Pons (tissue), 1 donor: ENCODE measurements around the gene ERH.

Experiments
- DNase-seq: peaks from one replicate; pipeline ENCODE4 v3.0.0-alpha.2; 2016; ENCODE audit warnings: low spot score

ERH gene

GRCh38 chr14:69355607-69356281, 42.4 kb downstream of the ERH start:
- DNase-seq: no peak

DNA sequence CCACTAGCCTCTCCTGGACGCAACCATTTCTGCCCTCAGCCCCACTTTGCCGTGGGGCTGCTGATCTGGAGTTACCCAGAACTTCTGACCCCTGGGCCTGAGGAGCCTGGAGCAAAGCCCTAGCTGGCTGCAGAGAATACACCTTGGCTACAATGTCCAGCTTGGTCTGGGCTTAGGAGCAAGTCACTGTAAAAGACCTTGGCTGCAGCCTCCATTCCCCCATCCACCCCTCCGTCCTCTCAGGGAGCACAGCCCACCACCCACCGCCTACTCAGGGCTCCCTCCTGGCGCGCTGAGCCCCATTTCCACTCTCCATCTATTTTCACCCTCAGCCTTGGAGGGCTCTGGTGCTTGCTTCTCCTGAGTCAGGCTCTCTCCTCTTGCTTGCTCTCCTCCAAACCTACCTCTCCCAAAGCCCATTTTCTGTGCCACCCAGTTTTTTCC, 42.9 kb downstream of the ERH start:
- DNase-seq: no peak

GRCh38 chr14:69354383-69355153, 43.5 kb downstream of the ERH start:
- DNase-seq: no peak

GRCh38 chr14:69353168-69353567, 44.9 kb downstream of the ERH start:
- no peak for DNase-seq

- no peak for DNase-seq
These were observed 46.2 kb downstream of the ERH start for GRCh38 chr14:69351911-69352310.

- DNase-seq: no peak
These were observed 46.7 kb downstream of the ERH start for GRCh38 chr14:69351385-69351784.

DNA sequence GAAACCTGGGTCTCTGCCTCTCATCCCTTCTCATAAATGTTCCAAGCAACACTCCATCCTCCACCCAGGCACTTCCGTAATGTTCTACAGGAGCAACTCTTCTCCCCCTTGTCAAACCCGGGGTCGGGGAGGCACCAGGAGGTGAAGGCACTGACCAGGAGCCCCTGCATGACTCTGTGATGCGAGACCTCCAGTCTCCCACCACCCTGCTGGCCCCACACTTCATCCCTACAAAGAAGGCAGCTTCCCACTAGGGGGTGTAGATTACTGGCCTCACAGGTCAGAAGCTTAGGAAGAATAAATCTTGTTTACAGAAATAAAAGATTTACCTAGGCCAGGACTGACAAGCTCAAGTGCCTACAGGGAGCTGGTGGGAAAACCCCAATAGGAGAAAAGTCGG, 47.2 kb downstream of the ERH start:
- DNase-seq: no peak

GRCh38 chr14:69349091-69349777, 48.9 kb downstream of the ERH start:
- DNase-seq: no peak

DNA sequence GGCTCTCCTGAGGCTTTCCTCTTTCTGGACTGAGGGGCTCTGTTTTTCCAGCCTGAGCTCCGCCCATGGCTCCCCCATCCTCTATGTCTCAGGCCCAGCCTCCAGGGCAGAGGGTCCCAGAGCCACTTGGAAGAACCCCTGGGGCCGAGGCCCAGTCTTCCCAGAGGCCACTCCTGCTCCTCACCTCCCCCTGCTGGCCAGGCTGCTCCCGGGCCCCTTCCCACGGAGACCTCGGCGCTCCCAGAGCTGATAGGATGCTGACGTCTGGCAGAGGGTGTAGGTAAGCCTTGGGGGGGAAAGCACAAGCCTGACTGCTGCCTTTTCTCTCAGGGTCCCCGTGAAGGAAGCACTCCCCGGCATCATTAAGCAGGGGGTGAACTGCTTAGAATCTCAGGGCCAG, 51.4 kb downstream of the ERH start:
- no peak for DNase-seq

DNA sequence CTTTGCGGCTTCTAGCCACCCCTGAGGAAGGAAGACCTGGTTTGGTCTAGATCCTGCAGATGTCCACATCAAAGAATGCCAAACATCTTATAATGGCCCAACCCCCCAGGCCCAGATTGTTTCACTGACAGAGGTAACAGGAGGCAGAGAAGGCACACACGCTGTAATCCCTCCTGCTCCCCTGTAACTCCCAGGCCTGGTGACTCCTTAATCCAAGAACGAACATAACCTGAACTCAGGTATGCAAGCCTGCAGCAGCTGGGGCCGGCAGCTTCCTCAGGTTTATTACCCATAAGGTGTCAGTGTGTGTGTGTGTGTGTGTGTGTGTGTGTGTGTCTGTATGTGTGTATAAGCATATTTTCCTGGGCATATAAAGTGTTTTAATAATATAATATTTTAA, 52.7 kb downstream of the ERH start:
- no peak for DNase-seq

- no peak for DNase-seq
These were observed 53.9 kb downstream of the ERH start for GRCh38 chr14:69344171-69344570.

- DNase-seq: no peak
These were observed 55.1 kb downstream of the ERH start for GRCh38 chr14:69342928-69343525.

- DNase-seq: no peak
These were observed 58.7 kb downstream of the ERH start for GRCh38 chr14:69339426-69339825.

- DNase-seq: no peak
These were observed 60.1 kb downstream of the ERH start for GRCh38 chr14:69337984-69338383.

DNA sequence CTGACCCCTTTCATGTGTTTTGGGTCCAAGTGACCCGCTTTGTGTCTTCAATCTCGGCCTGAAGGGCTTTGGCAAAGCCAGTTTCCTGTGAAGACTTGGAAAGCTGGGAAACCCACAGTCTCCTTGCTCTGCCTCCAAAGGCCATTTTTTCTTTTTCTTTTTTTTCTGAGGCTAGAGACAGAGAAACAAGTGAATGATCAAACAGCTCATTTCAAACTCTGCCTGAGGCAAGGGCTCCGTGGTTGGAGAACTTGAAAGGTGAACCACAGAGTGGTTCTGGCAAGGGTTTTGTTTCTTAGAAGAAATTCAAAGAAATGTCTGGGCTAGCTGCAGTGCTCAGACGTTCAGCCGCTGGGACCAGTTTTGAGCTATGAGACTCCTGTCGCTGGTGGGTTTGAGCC, 62.7 kb downstream of the ERH start:
- DNase-seq: peak; percentile 4

GRCh38 chr14:69334576-69334975, 63.5 kb downstream of the ERH start:
- DNase-seq: no peak

DNA sequence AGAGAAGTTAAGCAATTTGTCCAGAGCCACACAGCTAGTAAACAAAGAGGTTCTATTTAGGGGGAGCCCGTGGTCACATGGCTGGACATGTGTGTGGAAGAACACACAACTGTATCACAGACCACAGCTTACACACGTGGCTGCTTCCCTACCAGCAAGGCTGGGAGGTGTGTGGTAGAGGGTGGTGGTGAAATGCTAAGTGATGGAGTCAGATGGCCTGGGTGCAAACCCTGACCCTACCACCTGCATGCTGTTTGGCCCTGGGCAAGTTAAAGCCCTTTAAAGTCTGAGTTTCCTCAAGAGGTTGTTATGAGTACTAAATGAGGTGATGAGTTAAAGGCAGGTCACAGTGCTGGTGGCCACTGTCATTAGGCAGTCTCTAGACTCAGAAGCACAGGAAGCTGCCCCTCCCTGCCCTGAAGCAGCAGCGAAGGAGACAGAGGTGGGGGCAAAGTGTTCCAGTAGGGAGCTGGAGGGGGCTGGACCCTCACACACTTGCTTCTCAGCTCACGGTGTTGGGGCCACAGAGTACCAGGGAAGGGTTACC, 64.2 kb downstream of the ERH start:
- DNase-seq: no peak

DNA sequence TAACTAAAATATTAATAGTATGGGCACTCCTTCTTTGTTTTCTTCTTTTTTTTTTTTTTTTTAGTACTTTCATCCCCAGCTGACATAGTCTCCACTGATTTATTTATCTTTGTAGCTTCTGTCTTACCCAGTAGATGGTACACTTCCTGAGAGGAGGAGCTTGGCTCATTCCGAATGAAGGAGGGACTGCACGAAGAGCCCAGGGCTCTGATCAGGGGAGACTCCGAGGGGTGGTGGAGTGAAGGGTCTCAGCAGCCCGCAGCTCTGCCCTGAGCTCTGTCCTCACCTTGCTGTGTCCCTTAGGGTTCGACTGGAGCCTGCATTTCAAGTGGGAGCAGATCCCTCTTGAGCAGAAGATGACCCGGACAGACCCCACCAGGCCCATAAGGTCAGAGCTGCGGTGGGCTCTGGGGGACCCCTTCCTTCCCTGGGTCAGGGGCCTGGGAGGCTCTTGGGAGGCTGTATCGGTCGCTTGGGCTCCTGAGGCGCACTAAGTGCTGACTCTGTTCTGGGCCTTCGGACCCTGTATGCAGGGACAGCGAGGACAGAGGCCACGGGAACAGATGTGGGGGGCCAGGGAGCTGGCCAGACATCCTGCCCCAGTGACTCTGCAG, 65.2 kb downstream of the ERH start:
- no peak for DNase-seq

- no peak for DNase-seq
These were observed 66.9 kb downstream of the ERH start for GRCh38 chr14:69331206-69331605.
